GM23248 (cell line): ENCODE data around the gene SPG21.

Experiments
- EZH2 ChIP-seq: fragments of 200-600 bp; sonication (generic); IDR thresholded peaks from 2 replicates; pipeline ENCODE4 v1.6.1; 2018; ENCODE audit warnings: antibody characterized with exemption, mild to moderate bottlenecking; ENCODE audit not compliant: insufficient read depth, poor library complexity, severe bottlenecking
- EZH2phosphoT487 ChIP-seq: fragments of 200-600 bp; sonication (generic); IDR thresholded peaks from 2 replicates; pipeline ENCODE4 v1.6.1; 2018; ENCODE audit warnings: antibody characterized with exemption, moderate library complexity, mild to moderate bottlenecking, low read depth; ENCODE audit not compliant: insufficient read depth

DNA sequence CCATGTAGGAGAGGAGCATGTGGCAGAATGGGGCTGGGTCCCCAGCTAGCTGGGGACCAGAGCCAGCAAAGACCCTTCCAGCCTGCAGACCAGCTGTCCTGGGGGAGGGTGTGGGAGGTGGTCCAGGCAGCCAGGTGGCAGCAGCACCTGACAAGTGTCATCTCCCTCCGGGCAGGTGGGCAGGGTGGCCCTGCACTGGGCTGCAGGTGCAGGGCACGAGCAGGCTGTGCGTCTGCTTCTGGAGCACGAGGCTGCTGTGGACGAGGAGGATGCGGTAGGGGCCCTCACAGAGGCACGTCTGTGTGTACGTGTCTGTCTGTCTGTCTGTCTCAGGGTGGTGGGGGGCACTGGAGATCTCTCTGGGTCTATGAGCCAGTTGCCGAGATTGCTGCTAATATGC is 72.5 kb downstream of the SPG21 start:
- no peak for TF ChIP-seq EZH2phosphoT487
- no peak for TF ChIP-seq EZH2
